HepG2 (cell line): Measurements from ENCODE around the gene PSD4. TPM values are rescaled to one million over a fixed set of nuclear protein-coding genes. Genes with fewer than 3 reads are reported as not detected.

Source experiments
- FOXC1 ChIP-seq: sonication (generic); formaldehyde crosslinking; IDR thresholded peaks from 2 replicates; pipeline ENCODE4 v1.8.0; 2022; ENCODE audit warnings: mild to moderate bottlenecking, missing genetic modification reagents, borderline replicate concordance
- MTF2 ChIP-seq: sonication (generic); formaldehyde crosslinking; IDR thresholded peaks from 2 replicates; pipeline ENCODE4 v1.5.0; 2020; ENCODE audit warnings: missing genetic modification reagents, borderline replicate concordance
- MYNN ChIP-seq: sonication (generic); formaldehyde crosslinking; IDR thresholded peaks from 2 replicates; pipeline ENCODE4 v1.4.0; 2020; ENCODE audit warnings: mild to moderate bottlenecking, low read depth, missing genetic modification reagents
- NRL ChIP-seq: sonication (generic); formaldehyde crosslinking; IDR thresholded peaks from 2 replicates; pipeline ENCODE4 v1.5.0; 2020; ENCODE audit warnings: missing genetic modification reagents, mild to moderate bottlenecking, moderate library complexity, borderline replicate concordance
- POLR2AphosphoS2 ChIP-seq: IDR thresholded peaks from 2 replicates; pipeline ENCODE4 v1.6.1; 2011; ENCODE audit warnings: low read depth, low read length, improper control_type of control experiment
- SCMH1 ChIP-seq: sonication (generic); formaldehyde crosslinking; IDR thresholded peaks from 2 replicates; pipeline ENCODE4 v1.9.0; 2021; ENCODE audit warnings: missing genetic modification reagents, mild to moderate bottlenecking, borderline replicate concordance
- ZMYM3 ChIP-seq: sonication (generic); formaldehyde crosslinking; IDR thresholded peaks from 2 replicates; pipeline ENCODE4 v1.5.1; 2020; ENCODE audit warnings: mild to moderate bottlenecking, missing genetic modification reagents
- ZNF17 ChIP-seq: sonication (generic); formaldehyde crosslinking; IDR thresholded peaks from 2 replicates; pipeline ENCODE4 v1.5.0; 2020; ENCODE audit warnings: mild to moderate bottlenecking, missing genetic modification reagents
- ZNF331 ChIP-seq: sonication (generic); formaldehyde crosslinking; IDR thresholded peaks from 2 replicates; pipeline ENCODE4 v1.4.0; 2020; ENCODE audit warnings: missing genetic modification reagents
- ZNF83 ChIP-seq: sonication (generic); formaldehyde crosslinking; IDR thresholded peaks from 2 replicates; pipeline ENCODE4 v1.4.0; 2020; ENCODE audit warnings: missing genetic modification reagents, mild to moderate bottlenecking, borderline replicate concordance
- polyA plus RNA-seq, 8 experiments: library from polyadenylated mRNA; depleted of rRNA in 3 of 8; stranded (reverse) in 7 of 8; unstranded in 1 of 8; fragments of >200 nt; fragmentation: Illumina TruSeq in 4 of 8; extraction: Trizol in 4 of 8; gene quantifications; 2 replicates each; pipeline versions ENCODE4 v1.2.1 to v1.2.3, GENCODE V29; 2011 to 2016; ENCODE audit warnings: low read depth in 4 of 8, missing spikeins in 1 of 8, mixed read lengths in 1 of 8; ENCODE audit not compliant: insufficient read depth in 1 of 8
- total RNA-seq, 5 experiments: library from RNA; depleted of rRNA; stranded (reverse); fragments of >200 nt; fragmentation: Illumina TruSeq; extraction: Trizol; gene quantifications; 2 replicates each; pipeline ENCODE4 v1.2.3, GENCODE V29; 2016; ENCODE audit warnings: low read depth in 1 of 5
- TF ChIP-seq, protein P1 (sequence below): sonication (generic); formaldehyde crosslinking; IDR thresholded peaks from 2 replicates; pipeline ENCODE4 v1.4.0; 2020; ENCODE audit warnings: missing genetic modification reagents, borderline replicate concordance
- TF ChIP-seq, protein P2 (sequence below): sonication (generic); formaldehyde crosslinking; conservative IDR thresholded peaks from 2 replicates; pipeline ENCODE4 v1.8.1; 2023; ENCODE audit warnings: missing genetic modification reagents
- TF ChIP-seq, protein P3 (sequence below): sonication (generic); formaldehyde crosslinking; IDR thresholded peaks from 2 replicates; pipeline ENCODE4 v1.9.0; 2022; ENCODE audit warnings: low read depth, missing genetic modification reagents
- TF ChIP-seq, protein P4 (sequence below): sonication (generic); formaldehyde crosslinking; conservative IDR thresholded peaks from 2 replicates; pipeline ENCODE4 v1.4.0; 2020; ENCODE audit warnings: missing genetic modification reagents
- TF ChIP-seq, protein P5 (sequence below): sonication (generic); formaldehyde crosslinking; IDR thresholded peaks from 2 replicates; pipeline ENCODE4 v1.8.0; 2022; ENCODE audit warnings: mild to moderate bottlenecking, missing genetic modification reagents
- TF ChIP-seq, protein P6 (sequence below): IDR thresholded peaks from 2 replicates; pipeline ENCODE4 v1.6.1; 2016; ENCODE audit warnings: low read depth, control low read depth

PSD4 gene
- total and polyA plus RNA-seq, 2 of the 13 experiments (the other 11 are each of a cell fraction or from before 2014, with no cell fraction given), result 5.8 to 9.4 TPM

DNA sequence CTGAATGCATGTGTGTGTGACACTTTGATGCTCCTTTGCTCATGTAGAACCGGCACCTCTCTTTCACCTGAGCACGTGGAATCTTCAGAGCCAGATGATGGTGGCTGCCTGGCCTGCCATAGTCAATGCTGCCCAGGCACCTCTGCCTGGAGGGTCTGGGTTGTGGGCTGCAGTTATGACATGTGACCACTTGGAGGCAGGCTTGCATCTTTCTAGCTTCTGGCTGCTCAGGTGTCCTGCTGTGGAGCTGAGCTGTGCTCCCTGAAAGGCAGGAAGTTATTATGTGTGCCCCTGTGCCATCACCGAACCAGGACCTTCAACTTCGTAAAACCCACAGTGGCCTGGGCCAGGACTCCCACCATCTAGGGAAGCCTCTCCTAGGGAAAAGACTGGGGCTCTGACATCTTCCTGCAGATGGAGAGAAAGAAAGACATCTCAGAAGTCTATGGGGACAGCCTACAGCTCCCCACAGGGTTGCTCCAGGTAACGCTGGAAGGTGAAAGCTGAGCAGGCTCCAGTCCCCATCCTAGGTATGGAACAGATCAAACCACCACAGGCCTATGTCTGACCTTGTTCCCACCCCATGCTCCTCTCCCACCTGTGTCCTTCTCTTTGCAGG lies 30.2 kb downstream of the PSD4 start (continued):
- TF ChIP-seq, protein P1, sequence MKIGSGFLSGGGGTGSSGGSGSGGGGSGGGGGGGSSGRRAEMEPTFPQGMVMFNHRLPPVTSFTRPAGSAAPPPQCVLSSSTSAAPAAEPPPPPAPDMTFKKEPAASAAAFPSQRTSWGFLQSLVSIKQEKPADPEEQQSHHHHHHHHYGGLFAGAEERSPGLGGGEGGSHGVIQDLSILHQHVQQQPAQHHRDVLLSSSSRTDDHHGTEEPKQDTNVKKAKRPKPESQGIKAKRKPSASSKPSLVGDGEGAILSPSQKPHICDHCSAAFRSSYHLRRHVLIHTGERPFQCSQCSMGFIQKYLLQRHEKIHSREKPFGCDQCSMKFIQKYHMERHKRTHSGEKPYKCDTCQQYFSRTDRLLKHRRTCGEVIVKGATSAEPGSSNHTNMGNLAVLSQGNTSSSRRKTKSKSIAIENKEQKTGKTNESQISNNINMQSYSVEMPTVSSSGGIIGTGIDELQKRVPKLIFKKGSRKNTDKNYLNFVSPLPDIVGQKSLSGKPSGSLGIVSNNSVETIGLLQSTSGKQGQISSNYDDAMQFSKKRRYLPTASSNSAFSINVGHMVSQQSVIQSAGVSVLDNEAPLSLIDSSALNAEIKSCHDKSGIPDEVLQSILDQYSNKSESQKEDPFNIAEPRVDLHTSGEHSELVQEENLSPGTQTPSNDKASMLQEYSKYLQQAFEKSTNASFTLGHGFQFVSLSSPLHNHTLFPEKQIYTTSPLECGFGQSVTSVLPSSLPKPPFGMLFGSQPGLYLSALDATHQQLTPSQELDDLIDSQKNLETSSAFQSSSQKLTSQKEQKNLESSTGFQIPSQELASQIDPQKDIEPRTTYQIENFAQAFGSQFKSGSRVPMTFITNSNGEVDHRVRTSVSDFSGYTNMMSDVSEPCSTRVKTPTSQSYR (CRISPR knock-in tag), result no peak
- TF ChIP-seq, protein P2, sequence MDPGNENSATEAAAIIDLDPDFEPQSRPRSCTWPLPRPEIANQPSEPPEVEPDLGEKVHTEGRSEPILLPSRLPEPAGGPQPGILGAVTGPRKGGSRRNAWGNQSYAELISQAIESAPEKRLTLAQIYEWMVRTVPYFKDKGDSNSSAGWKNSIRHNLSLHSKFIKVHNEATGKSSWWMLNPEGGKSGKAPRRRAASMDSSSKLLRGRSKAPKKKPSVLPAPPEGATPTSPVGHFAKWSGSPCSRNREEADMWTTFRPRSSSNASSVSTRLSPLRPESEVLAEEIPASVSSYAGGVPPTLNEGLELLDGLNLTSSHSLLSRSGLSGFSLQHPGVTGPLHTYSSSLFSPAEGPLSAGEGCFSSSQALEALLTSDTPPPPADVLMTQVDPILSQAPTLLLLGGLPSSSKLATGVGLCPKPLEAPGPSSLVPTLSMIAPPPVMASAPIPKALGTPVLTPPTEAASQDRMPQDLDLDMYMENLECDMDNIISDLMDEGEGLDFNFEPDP (CRISPR knock-in tag), result no peak
- TF ChIP-seq ZNF83, result peak; percentile 27; the same call in 1 of the 2 replicates
- TF ChIP-seq ZNF17 (CRISPR knock-in tag), result no peak
- TF ChIP-seq MTF2 (CRISPR knock-in tag), result no peak; the same call in 1 of the 2 replicates
- TF ChIP-seq POLR2AphosphoS2, result no peak
- TF ChIP-seq, protein P3, sequence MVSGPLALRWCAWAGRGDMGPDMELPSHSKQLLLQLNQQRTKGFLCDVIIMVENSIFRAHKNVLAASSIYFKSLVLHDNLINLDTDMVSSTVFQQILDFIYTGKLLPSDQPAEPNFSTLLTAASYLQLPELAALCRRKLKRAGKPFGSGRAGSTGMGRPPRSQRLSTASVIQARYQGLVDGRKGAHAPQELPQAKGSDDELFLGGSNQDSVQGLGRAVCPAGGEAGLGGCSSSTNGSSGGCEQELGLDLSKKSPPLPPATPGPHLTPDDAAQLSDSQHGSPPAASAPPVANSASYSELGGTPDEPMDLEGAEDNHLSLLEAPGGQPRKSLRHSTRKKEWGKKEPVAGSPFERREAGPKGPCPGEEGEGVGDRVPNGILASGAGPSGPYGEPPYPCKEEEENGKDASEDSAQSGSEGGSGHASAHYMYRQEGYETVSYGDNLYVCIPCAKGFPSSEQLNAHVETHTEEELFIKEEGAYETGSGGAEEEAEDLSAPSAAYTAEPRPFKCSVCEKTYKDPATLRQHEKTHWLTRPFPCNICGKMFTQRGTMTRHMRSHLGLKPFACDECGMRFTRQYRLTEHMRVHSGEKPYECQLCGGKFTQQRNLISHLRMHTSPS (CRISPR knock-in tag), result peak; percentile 42; the same call in 1 of the 2 replicates
- TF ChIP-seq SCMH1 (CRISPR knock-in tag), result no peak
- 0 out of 2 replicates have a peak, but pooled peaks have one; percentile 40 for TF ChIP-seq MYNN
- TF ChIP-seq ZNF331, result peak; percentile 87; the same call in 1 of the 2 replicates
- 0 out of 2 replicates have a peak, but pooled peaks have one; percentile 20 for TF ChIP-seq ZMYM3 (CRISPR knock-in tag)
- TF ChIP-seq, protein P4, sequence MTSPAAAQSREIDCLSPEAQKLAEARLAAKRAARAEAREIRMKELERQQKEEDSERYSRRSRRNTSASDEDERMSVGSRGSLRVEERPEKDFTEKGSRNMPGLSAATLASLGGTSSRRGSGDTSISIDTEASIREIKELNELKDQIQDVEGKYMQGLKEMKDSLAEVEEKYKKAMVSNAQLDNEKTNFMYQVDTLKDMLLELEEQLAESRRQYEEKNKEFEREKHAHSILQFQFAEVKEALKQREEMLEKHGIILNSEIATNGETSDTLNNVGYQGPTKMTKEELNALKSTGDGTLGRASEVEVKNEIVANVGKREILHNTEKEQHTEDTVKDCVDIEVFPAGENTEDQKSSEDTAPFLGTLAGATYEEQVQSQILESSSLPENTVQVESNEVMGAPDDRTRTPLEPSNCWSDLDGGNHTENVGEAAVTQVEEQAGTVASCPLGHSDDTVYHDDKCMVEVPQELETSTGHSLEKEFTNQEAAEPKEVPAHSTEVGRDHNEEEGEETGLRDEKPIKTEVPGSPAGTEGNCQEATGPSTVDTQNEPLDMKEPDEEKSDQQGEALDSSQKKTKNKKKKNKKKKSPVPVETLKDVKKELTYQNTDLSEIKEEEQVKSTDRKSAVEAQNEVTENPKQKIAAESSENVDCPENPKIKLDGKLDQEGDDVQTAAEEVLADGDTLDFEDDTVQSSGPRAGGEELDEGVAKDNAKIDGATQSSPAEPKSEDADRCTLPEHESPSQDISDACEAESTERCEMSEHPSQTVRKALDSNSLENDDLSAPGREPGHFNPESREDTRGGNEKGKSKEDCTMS (CRISPR knock-in tag), result 0 out of 2 replicates have a peak, but pooled peaks have one; percentile 48
- peak; percentile 85 for TF ChIP-seq NRL (CRISPR knock-in tag)
- TF ChIP-seq, protein P5, sequence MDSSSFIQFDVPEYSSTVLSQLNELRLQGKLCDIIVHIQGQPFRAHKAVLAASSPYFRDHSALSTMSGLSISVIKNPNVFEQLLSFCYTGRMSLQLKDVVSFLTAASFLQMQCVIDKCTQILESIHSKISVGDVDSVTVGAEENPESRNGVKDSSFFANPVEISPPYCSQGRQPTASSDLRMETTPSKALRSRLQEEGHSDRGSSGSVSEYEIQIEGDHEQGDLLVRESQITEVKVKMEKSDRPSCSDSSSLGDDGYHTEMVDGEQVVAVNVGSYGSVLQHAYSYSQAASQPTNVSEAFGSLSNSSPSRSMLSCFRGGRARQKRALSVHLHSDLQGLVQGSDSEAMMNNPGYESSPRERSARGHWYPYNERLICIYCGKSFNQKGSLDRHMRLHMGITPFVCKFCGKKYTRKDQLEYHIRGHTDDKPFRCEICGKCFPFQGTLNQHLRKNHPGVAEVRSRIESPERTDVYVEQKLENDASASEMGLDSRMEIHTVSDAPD (CRISPR knock-in tag), result no peak
- peak; percentile 88 for TF ChIP-seq FOXC1 (CRISPR knock-in tag)
- TF ChIP-seq, protein P6, sequence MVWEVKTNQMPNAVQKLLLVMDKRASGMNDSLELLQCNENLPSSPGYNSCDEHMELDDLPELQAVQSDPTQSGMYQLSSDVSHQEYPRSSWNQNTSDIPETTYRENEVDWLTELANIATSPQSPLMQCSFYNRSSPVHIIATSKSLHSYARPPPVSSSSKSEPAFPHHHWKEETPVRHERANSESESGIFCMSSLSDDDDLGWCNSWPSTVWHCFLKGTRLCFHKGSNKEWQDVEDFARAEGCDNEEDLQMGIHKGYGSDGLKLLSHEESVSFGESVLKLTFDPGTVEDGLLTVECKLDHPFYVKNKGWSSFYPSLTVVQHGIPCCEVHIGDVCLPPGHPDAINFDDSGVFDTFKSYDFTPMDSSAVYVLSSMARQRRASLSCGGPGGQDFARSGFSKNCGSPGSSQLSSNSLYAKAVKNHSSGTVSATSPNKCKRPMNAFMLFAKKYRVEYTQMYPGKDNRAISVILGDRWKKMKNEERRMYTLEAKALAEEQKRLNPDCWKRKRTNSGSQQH (CRISPR knock-in tag), result no peak
